MCF 10A (cell line): ENCODE results near the gene CEP63. TPM values are rescaled to one million over a fixed set of nuclear protein-coding genes. Genes with fewer than 3 reads are reported as not detected.

Experiments used
- BruUV-seq: library from RNA; stranded (reverse); fragments of 400-500 nt; replicated peaks from 2 replicates; lab custom pipeline; 2021; lab: Mats Ljungman, UMichigan
- CTCF ChIA-PET: fragments of 300-600 bp; sonication (Branson Sonifier 250); formaldehyde crosslinking; extraction: SDS; loops from one replicate; lab custom pipeline; 2021; ENCODE audit warnings: antibody characterized with exemption, inconsistent platforms; lab: Yijun Ruan, JAX
- POLR2A ChIA-PET: fragments of 300-600, 350-650 bp; sonication (Branson Sonifier 250); formaldehyde crosslinking; extraction: SDS; loops from one replicate; lab custom pipeline; 2020; ENCODE audit warnings: antibody characterized with exemption, inconsistent platforms; lab: Yijun Ruan, JAX
- DNase-seq: peaks from one replicate; pipeline ENCODE4 v3.0.0-alpha.2; 2018; ENCODE audit not compliant: unreplicated experiment
- H3K27ac Mint-ChIP-seq: one replicate; pipeline ENCODE4 v1.8.0; 2022; ENCODE audit warnings: mild to moderate bottlenecking, low read depth, mixed read lengths; ENCODE audit not compliant: unreplicated experiment
- H3K27me3 Mint-ChIP-seq: one replicate; pipeline ENCODE4 v1.8.0; 2022; ENCODE audit warnings: mixed read lengths; ENCODE audit not compliant: insufficient read depth, unreplicated experiment
- H3K36me3 Mint-ChIP-seq: one replicate; pipeline ENCODE4 v1.8.0; 2022; ENCODE audit warnings: mild to moderate bottlenecking, moderate library complexity, mixed read lengths; ENCODE audit not compliant: insufficient read depth, unreplicated experiment
- H3K4me1 Mint-ChIP-seq: one replicate; pipeline ENCODE4 v1.8.0; 2022; ENCODE audit warnings: mixed read lengths; ENCODE audit not compliant: insufficient read depth, unreplicated experiment
- H3K4me3 Mint-ChIP-seq: one replicate; pipeline ENCODE4 v1.8.0; 2022; ENCODE audit warnings: mild to moderate bottlenecking, moderate library complexity, mixed read lengths; ENCODE audit not compliant: unreplicated experiment
- H3K9me3 Mint-ChIP-seq: one replicate; pipeline ENCODE4 v1.8.0; 2022; ENCODE audit warnings: mixed read lengths; ENCODE audit not compliant: unreplicated experiment
- CTCF ChIP-seq: fragments of 200-600 bp; IDR thresholded peaks from one replicate; pipeline ENCODE4 v1.8.0; 2022; ENCODE audit warnings: antibody characterized with exemption, mild to moderate bottlenecking; ENCODE audit not compliant: unreplicated experiment
- intact Hi-C: fragments of 100-400 bp; cut with micrococcal nuclease; formaldehyde crosslinking; loops from 2 replicates; pipeline ENCODE4 v1.14.1; 2022
- total RNA-seq: library from RNA; stranded (reverse); gene quantifications from 2 replicates; pipeline ENCODE4 v1.2.3, GENCODE V29; 2022

The CEP63 gene
- total RNA-seq, 1 experiment from 2014 or later, result 40.0 TPM

GRCh38 chr3:134464689-134465365 lies 21.0 kb upstream of the CEP63 start:
- no TSS peak for BruUV-seq
- ChIA-PET CTCF (interaction anchor here (0.6 to 1.4 kb wide), 4 partner anchors 9 to 156 kb away, joined by 3 to 4 read pairs (median 3); no protein-coding TSS in a partner anchor), POLR2A (interaction anchor here (0.6 to 1.2 kb wide), 2 partner anchors 19 to 232 kb away, joined by 3 read pairs; no protein-coding TSS in a partner anchor)
- intact Hi-C loops, result no loop called here
- Mint-ChIP-seq H3K36me3 (peaks cover 6% of the 10 kb centered on the region), H3K4me3 (no peak overlapping the region), H3K27ac (no peak overlapping the region), H3K27me3 (no peaks in the 10 kb centered on the region), H3K9me3 (no peaks in the 10 kb centered on the region), H3K4me1 (peaks cover 16% of the 10 kb centered on the region)
- no peak for TF ChIP-seq CTCF
- no peak for DNase-seq

- no peak for TF ChIP-seq CTCF
- peaks cover 10% of the 10 kb centered on the region for H3K4me1 Mint-ChIP-seq
- no peak overlapping the region for H3K4me3 Mint-ChIP-seq
- CTCF ChIA-PET, result interaction anchor here (0.6 to 1.7 kb wide), 4 partner anchors 20 to 1077 kb away, joined by 3 to 6 read pairs (median 4); no protein-coding TSS in a partner anchor
- POLR2A ChIA-PET, result no interaction called here
- H3K27me3 Mint-ChIP-seq, result no peaks in the 10 kb centered on the region
- H3K9me3 Mint-ChIP-seq, result no peaks in the 10 kb centered on the region
- H3K36me3 Mint-ChIP-seq, result peaks cover 6% of the 10 kb centered on the region
- intact Hi-C loops, result no loop called here
- BruUV-seq, result no TSS peak
- no peak for DNase-seq
- no peak overlapping the region for H3K27ac Mint-ChIP-seq
Measured at GRCh38 chr3:134466331-134466730, 19.5 kb upstream of the CEP63 start.

GRCh38 chr3:134468519-134468918 lies 17.3 kb upstream of the CEP63 start:
- ChIA-PET CTCF (interaction anchor here (2.0 kb wide), 1 partner anchor 161 kb away, joined by 9 read pairs; no protein-coding TSS in a partner anchor), POLR2A (interaction anchor here (1.0 kb wide), 1 partner anchor 13 kb away, joined by 3 read pairs; no protein-coding TSS in a partner anchor)
- Mint-ChIP-seq H3K27ac (no peak overlapping the region), H3K36me3 (peaks cover 6% of the 10 kb centered on the region), H3K9me3 (no peaks in the 10 kb centered on the region), H3K4me1 (peaks cover 7% of the 10 kb centered on the region), H3K4me3 (no peak overlapping the region), H3K27me3 (no peaks in the 10 kb centered on the region)
- intact Hi-C loops, result no loop called here
- TF ChIP-seq CTCF, result no peak
- no TSS peak for BruUV-seq
- DNase-seq, result no peak

GRCh38 chr3:134471521-134472193 lies 14.2 kb upstream of the CEP63 start:
- CTCF ChIA-PET, result interaction anchor here (0.9 to 16.7 kb wide), 7 partner anchors 12 to 274 kb away, joined by 3 to 449 read pairs (median 31); partner anchors contain the start of genes AMOTL2, ANAPC13 and CEP63
- Mint-ChIP-seq H3K27me3 (no peaks in the 10 kb centered on the region), H3K4me1 (peaks cover 26% of the 10 kb centered on the region), H3K4me3 (no peak overlapping the region), H3K9me3 (no peaks in the 10 kb centered on the region), H3K27ac (peak overlapping the region; percentile 6), H3K36me3 (peaks cover 6% of the 10 kb centered on the region)
- peak; percentile 60 for DNase-seq
- BruUV-seq, result no TSS peak
- POLR2A ChIA-PET, result interaction anchor here (6.2 to 6.9 kb wide), 2 partner anchors 97 to 107 kb away, joined by 55 to 64 read pairs; partner anchors contain the start of gene AMOTL2
- intact Hi-C loops, result loop anchor here (10.0 kb wide), 1 partner anchor 657 kb away; no protein-coding TSS in a partner anchor
- no peak for TF ChIP-seq CTCF
